HG03558 (cell line): ENCODE results near the gene RBM24.

ENCODE experiments used
- ATAC-seq: cut with Tn5 transposase; IDR thresholded peaks from one replicate; pipeline ENCODE4 v1.9.1; 2021; ENCODE audit warnings: moderate number of reproducible peaks; ENCODE audit not compliant: unreplicated experiment; ENCODE audit errors: extremely low read depth

The RBM24 gene

DNA sequence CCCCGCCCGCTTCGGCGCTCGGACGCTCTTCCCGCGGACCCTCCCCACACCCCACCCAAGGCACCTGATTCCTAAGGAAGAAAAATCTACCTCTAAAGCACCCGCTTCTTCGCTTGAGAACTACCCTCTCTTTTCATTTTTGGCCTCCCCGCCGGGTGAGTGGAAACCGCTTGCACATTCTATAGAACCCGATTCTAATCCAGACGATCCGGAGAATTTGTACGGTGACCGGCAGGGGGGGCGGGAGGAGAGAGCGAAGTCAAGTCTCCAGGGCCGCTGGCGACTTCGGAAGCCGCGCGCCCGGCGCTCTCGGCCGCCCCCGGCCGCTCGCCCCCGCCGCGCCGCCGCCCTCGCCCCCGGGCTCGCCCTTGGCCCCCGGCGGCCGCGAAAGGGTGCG is at the start of gene RBM24:
Gene RBM24 (plus strand): TSS at position 262 of the 397 bp plus-strand sequence. CDS start 221 bp downstream, outside the sequence.
- ATAC-seq, result no peak

DNA sequence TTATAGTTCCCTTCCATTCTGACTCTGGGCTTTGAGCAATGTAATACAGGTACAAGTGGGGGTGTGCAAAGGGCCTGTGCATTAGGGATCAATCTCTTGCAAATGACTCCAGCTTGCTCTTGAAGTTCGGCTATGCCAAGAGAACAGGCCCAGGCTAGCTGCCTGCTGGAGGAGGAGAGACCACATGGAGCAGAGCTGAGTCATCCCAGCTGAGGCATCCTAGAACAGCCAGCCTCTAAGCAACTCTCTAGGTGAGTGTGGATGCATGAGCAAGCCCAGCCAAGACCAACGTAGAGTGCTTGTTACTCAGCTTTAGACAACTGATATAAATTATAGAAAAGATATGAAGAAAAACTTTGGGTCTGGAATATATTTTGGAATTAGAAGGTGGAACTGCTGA is 47.6 kb upstream of the RBM24 start:
- no peak for ATAC-seq

DNA sequence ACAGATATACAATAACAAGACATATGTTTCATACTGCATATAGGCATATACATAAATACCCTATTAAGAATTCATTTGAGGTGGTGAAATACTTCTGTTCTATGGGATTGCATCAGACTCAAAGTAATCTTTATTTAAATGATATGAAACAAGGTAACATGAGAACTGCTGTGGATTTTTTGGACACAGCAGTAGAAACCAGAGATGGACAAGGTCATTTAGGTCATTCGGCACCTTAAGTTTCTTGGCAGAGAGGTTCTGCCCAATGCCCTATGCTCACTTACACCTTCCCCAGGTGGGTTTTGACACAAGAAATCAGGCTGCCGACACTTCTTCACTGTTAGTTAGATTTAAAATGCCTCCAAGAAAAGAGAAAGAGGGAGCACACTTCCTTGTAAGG is 43.9 kb upstream of the RBM24 start:
- no peak for ATAC-seq

DNA sequence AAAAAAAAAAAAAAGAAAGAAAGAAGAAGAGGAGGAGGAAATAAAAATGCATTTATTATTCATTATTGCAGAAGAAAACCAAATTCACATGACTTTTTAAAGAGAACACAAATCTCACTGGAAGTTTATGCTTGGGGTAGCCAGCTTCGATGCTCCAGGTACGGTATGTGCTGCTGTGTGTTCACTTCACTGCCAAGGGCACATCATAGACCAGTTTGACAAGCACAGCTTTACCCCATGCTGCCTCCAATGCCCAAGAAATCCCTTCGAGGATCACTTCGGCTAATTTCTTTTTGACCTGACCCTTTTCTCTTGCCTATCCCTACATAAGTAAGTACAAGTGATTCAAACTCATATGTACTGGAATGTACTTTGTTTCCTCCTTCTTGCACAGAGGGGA is 41.9 kb upstream of the RBM24 start:
- no peak for ATAC-seq

DNA sequence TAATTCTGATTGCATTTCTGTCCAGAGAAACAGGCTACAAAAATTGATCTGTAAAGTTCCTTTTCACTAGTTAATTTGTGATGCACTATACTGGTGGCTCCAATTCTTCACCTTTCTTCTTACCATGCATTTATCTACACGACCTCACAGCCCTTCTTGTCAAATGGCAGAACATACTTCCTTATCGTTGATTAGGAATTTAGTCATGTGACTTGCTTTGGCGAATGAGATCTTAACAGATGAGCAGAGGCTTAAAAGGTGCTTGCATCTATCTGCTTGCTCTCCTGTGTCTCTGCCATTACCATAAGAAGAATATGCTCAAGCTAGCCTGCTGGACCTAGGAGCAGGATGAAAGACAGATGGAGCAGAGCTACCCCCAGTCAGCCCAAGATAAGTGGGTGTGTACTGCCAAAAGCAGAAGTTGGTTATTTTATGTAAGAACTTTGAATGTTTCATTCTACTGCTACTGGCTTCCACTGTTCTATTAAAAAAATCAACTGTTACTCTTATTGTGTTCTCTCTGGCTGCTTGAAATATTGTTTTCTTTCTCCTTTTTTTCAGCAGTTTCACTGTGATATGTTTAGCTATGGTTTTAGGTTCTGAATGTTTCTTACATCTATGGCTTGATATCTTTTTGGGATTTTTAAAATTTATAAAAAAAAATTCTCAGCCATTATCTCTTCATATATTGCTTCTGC is 40.2 kb upstream of the RBM24 start:
- no peak for ATAC-seq

DNA sequence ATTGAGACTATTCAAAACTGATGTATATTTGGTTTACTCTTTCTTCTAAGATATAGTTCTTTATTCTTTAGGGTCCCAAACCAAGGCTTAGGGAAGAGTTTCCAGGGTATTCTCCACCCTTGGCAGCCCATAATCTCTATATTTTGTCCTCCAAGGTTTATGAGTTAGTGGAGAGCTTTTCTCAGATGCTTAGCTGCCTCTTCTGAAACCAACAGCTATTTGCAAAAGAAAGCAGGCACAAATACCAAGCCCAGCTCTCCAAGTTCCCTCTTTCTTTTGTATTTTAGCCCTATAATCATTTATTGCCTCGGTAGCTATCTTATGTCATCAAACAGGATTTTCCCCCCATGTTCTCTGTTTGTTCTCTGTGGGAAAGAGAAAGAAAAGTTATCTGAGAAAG is 39.1 kb upstream of the RBM24 start:
- no peak for ATAC-seq

DNA sequence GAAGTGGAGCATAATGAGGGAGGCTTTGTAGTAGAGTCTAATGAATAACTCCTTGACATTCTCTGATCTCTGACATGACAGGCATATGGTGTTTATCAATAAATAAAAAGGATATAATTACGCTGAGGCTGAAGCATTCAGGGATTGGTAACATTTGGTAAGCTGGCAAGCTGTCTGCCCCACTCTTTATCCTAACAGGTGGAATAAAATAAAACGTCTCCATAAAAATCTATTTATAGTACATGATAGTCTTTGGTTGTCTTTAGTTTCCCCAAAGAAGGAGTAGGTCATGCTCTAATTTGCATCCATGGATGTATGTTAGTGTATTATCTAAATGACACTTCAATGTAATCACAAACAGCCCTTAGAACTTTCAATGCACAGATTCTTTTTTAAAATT is 30.9 kb upstream of the RBM24 start:
- ATAC-seq, result no peak

DNA sequence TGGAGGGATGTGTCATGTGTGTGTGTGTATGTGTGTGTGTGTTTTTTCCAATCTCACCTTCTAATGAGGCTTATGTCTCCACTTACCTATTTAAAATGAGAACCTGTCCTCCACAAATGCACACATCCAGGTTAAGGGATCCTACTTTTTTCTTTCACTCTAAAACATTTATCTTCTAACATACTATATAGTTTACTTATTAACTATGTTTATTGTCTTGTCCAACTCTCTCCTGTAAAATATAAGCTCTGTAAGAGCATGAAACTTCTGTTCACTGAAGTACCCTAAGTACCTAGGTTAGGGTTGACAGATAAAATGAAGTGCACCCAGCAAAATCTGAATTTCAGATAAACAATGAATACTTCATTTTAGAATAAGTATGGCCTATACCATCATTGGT is 29.2 kb upstream of the RBM24 start:
- no peak for ATAC-seq

DNA sequence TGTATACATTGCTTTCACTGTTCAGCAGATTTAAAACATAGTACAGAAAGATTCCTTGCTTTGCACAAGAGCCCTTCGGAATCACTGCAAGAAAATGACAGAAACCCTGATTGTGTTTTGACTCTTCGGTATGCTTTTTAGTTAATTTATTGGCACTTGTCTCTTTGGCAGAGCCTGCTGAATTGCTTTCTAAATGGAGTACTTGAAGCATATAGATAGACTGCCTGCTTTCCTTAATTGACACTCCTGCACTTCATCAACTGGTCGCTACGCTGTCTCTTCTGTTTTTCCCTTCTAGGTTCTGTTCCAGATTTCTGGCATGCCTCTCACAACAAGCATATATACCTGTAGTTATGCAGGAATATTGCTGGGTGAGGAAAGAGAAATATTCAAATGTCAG is 22.4 kb upstream of the RBM24 start:
- no peak for ATAC-seq

DNA sequence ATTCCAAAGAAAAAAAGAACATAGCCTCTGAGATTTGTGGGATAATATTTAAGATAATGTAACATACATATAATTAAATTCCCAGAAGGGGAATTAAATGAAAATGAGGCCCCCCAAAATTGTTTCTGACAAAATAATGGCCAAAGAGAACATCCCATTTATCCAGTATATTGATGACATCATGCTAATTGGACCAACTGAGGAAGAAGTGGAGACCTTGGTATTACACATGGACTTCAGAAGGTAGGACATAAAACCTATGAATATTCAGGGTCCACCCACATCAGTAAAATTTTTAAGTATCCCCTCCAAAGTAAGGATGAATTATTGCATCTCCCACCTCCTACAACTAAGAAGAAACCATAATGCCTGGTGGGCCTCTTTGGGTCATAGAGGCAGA is 15.6 kb upstream of the RBM24 start:
- ATAC-seq, result no peak

DNA sequence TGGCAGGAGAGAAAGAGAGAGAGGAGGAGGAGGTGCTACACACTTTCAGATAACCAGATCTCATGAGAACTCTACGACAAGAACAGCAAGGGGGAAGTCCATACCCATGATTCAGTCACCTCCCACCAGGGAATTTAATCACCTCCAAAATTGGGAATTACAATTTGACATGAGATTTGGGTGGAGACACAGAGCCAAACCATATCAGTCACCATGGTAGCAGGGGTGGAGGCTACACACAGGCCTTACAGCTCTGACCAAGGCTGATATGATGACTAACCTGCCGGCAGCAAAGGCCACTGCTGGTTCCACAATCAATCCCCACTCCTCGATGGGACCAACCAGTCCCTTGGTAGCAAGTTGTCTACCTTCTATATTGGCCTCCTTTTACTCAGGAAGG is 13.6 kb upstream of the RBM24 start:
- no peak for ATAC-seq

DNA sequence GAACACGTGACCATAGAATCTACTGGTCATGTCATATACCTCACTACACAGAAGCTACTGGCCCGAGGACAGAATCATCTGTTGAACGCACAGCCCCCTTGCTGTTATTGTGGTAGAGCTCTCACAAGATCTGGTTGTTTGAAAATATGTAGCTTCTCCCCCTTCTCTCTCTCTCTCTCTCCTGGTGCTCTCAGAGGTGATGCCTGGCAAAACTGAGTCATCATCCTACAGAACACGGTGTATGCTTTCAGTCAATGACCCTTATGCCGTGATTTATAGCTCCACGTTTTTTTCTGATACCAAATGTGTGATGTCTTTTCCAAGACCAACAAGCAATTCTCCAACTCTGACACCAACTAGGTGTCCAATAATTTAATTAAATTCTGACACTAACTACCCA is 13.0 kb upstream of the RBM24 start:
- ATAC-seq, result no peak

DNA sequence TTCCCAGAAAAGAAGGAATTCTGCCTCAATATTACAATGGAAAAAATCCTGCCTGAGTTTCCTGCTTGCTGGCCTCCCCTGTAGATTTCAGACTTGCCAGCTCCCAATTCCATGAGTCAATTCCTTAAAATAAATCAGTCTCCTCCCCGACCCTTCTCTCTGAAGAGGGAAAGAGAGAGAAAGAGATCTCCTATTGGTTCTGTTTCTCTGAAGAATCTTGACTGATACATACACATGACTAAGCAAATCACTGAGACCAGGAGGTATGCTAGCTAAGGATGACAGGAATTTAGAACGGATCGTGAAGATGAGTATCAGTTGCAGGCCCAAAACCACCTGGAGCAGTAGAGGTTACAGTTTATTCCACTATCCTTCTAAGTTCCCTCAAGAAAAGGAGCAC is 11.3 kb upstream of the RBM24 start:
- ATAC-seq, result no peak

DNA sequence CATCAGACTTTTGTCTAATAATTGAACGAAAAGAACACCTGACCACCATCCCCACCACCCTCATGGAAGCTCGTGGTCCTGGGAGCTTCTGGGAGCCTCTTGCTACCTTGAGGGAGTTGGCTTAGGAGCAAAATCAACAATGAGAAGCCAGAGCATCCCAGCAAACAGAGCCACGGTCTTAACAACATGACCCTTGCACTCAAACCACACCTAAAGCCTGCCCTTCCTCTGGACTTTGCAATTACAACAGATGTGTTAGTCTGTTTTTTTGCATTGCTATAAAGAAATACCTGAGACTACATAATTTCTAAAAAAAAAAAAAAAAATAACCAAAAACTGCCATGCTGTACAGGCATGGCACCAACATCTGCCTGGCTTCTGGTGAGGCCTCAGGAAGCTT is 9.5 kb upstream of the RBM24 start:
- no peak for ATAC-seq

DNA sequence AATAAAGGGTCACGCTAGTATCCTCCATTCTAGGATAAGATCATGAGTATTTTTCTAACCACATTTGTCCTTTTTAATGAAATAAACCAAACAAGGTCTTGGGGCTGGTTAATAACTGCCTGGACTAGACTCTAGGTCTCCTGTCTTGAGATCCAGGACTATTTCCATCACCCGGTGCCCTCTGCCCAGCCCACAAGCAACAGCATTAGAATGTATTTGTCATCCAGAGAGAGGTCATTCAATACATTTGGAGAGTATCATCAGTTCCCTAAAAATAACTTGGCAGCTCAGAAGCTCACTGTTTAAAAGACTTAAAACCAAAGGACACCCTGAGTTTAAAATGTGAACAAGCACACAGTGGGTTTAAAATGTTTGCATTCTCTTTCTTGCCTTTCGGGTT is 4.4 kb upstream of the RBM24 start:
- ATAC-seq, result no peak

DNA sequence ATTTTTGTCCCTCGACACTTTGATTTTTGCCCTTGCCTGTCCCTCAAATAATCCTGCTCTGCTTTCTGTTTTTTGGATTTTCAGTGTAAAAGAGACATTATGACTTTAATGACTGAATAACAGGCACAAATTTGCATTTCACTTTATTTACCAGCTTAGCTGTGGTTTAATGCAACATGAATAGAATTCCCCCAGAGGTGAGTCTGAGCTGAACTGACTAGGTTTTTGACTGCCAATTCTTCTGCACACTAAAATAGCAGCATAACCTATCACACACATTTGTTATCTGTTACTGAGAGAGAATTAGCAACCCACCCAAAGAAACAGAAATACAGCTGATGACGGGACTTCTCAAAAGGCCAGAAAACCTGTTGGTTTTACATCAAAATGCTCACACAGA is 3.9 kb upstream of the RBM24 start:
- ATAC-seq, result no peak

DNA sequence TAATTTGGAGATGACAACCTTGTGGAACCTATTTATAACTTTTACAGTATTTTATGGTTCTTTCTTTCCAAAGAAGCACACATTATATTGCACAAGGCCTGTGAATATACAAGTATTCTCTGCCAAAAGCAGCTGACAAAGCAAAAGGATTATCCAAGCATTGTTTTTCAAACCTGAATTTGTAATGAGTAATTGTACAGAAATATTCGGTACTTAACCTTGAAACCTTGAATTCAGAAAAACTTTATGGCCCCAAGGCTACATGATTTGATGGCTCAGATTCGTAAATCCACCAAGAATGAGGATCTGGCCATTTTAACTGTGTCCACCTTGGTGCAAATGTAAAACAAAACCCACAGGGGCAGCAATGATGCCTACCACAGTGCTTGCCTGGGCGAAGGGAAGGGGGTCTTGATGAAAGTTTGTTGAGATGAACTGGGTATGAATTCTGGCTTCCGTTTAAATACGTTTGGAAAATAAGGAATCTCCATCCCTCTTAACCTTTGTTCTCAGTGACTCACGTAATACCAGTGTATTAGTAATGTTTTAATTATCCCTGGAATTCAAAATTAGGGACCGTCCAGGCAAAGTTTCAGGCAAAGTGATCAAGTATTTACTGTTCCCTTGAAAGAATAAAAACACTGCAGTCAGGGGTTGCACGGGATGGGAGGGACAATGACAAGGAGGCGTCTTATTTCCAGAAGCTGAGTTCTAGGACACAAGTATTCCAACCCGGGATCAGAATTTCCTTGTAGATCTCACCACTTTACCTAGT is 2.7 kb upstream of the RBM24 start:
- ATAC-seq, result no peak

DNA sequence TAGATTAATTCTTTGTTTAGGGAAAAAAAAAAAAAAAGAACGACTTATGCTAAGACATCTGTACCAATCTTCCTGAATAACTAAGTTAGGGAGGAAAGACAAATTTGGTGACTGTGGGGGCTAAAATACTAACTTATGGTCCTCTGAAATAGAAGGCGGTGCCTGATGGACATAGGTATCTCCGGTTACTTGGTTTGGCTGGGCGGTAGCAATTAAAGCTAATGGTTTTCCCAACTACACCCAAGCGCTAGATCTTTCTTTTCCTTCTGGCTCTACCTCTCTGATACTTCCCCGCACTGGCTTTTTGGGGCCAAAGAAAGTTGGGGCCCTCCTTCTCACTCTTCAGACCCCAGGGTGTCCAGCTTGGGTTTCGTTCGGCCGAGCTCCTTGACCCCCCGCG is 1.0 kb upstream of the RBM24 start:
- no peak for ATAC-seq

DNA sequence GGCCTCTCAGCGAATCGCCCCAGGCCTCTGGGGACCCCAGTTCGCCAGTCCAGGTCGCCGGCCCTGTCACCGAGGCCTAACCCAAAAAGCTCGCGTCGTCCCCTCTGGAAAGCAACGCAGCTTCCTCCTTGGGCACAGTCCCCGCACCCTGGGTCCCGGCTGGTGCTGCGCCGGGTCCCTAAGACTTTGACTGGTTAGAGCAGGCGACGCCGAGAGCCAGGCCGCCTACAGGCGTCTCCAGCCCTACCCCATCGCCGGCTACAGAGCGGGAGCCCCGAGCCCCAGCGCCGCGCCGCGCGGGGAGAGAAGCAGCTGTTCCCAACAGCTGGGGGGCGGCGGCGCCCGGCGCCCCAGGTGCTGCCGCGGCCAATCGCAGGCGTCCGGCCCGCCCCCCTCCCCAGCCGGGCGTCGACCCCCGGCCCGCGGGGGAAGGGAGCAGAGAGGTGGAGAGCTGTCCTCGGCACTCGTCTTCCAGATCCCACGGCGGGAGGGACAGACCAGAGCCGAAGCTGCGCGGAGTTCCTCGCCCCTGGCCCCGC is 540 bp upstream of the RBM24 start:
- ATAC-seq, result no peak

DNA sequence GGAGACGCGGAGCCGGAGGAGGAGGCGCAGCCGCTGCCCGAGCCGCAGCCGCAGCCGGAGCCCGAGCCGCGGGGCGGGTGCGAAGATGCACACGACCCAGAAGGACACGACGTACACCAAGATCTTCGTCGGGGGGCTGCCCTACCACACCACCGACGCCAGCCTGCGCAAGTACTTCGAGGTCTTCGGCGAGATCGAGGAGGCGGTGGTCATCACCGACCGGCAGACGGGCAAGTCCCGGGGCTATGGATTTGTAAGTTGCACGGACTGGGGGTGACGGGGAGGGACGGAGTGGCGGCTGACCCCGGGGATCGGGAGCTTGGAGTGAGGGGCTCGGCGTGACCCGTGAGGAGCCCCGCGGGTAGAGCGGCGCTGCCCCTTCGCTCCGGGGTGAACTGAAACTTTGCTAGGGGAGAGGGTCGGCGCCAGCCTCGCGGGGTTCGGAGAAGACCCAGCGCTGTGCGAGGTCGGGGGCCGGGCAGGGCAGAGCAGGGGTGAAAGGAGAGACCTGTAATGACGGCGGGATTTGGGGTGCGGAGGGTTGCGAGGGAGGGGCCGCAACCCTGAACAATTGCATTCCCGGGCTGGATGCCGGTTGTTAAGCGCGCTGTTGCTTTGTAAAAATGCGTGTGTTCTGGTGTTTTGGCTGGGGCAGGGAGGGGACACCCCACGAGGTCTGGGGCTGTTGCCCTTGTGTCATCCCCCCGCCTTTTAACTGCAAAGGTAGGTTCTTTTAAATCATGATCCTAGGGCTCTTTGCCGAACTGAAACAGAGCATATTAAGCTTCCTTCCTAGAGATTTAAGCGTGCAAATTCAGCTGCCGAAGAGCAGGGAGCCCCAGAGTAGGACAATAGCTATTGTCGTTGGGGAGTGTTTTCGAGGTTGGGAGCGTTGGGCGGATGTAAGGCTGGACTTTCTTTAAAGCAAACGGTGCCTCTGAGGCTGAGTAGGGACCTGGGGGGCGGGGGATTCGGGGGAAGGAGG is 628 bp downstream of the RBM24 start:
- ATAC-seq, result no peak

DNA sequence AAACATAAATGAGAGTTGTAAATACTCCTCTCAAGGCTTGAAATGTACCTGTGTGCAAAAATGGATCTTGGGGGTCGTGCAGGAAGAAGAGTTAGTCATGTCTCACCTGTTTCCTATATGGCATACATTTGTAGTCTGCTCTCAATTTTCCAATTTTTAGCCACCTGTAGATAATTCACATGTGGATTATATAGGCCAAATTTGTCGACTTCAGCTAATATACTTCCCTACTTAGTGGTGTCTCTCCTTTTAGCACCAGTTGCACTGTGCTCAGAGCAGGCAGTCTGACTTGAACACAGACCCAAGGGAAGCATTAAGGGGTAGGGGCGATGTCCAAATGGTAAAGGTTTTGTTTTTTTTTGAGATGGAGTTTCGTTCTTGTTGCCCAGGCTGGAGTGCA is 1.9 kb downstream of the RBM24 start:
- no peak for ATAC-seq
